Measurements from ENCODE around the gene ZNF138.

Gene ZNF138

DNA sequence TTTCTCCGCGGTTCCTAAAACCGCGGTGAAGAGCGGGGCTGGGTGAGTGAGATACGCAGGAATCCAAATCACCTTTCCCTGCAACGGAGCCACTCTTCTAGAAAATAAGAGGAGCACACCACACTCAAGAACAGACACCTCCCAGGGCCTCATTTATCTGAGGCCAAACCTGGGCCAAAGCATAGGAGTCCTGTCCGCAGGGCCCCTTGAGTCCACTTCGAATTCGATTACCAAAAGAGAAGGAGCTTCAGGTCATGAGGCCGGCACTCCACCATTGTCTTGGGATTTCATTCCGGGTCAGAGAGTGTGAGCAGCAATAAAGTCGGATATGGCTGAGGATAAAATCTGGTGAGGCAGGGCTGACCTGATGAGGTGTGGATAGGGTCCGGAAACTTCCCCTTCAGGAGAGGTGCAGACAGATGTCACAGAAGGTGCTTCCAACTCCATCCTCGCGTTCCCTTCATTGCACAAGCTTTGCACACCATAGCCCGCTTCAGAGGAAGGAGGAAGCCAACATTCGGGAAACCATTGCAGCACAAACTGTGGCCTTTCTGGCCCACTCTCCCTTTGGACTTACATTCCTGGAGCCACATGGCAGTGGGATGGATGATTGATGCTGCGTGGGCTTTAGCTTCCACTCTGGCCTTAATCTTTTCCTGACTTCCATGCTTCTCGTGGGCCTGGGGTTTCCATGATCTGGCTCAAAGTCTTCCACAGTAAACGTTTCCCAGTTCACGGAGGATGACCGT lies 81.6 kb downstream of the ZNF138 start:
- DNase-seq (ENCODE audit: low read depth), result no peak

DNA sequence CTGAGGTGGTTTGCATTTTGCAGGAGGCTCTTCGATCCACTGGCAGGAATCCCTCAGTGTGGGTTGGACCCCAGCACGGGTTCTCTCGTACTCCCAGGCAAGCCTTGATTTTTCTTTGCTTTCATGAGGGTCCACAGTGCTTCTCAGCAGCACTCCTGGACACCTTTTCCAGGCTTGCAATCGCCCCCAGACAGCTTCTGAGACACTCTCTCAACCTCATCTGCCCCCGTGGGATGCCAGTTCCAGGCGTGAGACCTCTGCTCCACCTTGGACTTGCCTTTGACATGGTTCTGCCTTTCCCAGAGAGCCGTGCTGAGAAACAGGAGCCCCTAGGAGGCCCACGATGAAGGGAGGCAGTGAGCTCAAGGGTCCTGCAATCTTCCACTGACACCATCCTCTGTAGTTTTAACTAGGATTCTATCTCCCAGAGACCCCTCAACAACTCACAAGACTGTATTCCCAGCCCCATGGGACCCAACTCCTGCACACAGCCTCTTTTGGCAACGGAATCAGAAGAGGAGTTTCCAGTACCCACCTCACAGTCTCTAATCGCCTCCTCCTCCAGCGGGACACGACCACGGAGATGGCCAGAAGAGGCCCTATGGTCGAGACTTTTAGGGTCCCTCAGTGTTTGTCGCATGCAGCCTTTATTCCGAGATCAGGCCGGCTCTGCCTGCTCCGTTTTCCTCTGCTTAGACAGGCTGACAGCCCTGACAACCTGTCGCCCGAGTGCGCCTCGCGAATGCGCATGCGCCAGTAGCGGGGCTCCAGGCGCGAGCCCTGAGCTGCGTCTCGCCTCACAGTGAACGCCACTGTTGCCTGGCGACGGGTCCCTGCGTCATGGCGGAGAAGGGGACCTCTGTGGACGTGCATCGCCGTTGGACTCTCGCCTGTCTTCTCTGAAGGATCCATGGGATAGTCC lies 82.8 kb downstream of the ZNF138 start:
- DNase-seq (ENCODE audit: low read depth), result peak; percentile 39

DNA sequence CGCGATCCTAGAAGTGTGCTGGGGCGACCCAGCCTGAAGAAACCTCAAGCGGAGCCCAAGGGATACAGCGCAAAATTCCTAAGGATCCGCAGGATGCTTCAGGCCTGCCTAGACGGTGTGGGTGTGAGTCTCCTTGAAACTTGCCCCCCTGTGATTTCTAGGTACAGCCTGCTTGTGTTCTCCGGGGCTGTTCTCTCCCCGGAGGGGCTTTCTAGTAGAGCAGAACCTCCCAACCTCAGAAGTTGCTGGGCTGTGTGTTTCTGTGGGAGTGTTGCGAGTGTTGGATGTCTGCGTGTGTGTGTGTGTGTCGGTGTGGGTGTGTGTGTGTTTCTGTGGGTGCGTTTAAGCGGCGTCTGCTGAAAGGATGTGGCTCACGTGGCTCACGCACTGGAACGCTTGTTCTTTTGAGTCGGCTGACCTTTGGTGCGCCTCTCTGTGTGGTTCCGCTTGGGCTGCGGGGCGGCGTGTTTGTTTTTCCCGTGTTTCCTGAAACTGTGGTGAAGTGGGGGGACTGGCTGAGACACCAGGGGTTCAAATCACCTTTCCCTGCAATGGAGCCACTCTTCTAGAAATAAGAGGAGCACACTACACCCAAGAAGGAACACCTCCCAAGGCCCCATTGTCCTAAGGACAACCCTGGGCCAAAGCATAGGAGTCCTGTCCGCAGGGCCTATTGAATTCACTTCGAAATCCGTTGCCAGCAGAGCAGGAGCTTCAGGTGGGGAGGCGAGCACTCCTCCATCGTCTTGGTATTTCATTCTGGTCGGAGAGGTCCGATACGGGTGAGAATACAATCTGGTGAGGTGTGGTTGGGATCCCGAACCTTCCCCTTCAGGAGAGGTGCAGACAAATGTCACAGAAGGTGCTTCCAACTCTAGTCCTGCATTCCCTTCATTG lies 83.7 kb downstream of the ZNF138 start:
- no peak for DNase-seq (ENCODE audit: low read depth)

DNA sequence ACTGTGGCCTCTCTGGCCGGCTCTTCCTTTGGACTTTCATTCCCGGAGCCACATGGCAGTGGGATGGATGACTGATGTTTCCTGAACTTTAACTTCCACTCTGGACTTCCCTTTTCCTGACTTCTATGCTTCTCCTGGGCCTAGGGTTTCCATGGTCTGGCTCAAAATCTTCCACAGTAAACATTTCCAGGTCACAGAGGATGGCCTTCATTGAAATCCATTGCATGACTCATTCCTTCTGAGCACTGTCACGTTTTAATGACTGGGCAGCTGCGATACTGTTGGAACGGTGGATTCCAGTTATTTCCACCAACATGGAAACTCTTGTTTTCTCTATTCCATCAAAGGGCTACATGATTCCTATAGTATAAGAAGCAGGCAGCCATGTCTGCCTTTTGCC lies 84.5 kb downstream of the ZNF138 start:
- no peak for DNase-seq (ENCODE audit: low read depth)

DNA sequence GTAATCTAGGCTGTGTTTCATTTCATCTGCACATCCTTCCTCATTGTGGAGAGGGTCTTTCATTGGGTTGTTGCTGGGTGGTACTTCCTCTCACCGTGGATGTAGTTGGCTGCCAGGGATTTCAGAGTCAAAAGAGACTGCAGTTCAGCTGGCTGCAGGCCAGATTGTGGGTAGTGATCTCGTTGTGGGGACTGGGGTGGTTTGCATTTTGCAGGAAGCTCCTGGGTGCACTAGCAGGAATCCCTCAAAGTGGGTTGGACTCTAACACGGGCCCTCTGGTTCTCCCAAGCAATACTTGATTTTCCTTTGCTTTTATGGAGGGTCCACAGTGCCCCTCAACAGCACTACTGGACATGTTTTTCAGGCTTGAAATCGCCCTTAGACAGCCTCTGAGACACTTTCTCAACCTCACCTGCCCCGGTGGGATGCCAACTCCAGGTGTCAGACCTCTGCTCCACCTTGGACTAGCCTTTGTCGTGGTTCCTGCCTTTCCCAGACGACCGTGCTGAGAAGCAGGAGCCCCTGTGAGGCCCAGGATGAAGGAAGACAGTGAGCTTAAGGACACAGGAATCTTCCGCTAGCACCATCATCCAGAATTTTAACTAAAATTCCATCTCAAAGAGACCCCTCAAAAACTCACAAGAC lies 85.0 kb downstream of the ZNF138 start:
- DNase-seq (ENCODE audit: low read depth), result no peak

DNA sequence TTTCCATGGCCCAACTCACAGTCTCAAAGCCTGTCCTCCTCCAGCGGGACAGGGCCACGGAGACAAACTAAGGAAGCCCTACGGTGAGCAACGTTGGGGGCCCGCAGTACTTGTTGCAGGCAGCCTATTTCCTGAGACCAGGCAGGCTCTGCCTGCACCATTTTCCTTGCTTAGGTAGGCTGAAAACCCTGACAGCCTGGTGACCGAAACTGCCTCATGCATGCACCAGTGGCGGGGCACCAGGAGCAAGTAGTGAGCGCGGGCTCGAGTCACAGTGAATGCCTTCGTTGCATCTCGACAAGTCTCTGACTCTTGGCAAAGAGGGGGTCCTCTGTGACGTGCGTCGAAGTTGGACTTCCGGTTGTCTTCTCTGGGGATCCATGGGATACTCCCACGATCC lies 85.6 kb downstream of the ZNF138 start:
- no peak for DNase-seq (ENCODE audit: low read depth)

DNA sequence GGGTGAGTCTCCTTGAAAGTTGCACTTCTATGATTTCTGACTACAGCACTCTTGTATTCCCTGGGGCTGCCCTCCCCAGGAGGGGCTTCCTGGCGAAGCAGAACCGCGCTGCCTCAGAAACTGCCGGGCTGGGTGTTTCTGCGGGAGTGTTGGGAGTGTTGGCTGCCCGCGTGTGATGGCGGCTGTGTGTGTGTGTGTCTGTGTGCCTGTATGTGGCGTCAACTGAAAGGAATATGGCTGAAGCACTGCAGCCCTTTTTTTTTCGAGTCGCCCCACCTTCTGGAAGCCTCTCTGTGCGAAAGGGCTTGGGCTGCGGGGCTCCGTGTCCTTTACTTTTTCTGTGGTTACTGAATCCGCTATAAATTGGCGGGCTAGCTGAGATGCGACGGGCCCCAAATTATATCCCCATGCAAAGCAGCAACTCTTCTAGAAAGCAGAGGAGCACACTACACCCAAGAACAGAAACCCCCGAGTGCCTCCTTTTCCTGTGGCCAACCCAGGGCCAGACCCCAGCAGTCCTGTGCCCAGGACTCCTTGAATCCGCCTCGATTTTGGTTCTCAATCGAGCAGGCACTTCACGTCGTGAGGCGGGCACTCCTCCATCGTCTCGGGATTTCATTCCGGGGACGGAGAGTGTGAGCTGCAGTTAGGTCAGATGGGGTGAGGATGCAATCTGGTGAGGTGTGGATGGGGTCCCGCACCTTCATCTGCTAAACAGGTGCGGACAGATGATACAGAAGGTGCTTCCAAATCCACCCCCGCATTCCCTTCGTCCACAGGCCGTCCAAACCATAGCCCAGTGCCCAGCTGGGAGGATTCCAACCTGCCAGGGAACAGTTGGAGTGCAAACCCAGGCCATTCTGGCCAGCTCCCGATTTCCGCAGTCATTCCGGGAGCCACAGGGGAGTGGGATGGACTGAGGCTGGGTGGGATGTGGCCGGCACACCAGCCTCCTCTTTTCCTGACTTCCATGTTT lies 86.4 kb downstream of the ZNF138 start:
- no peak for DNase-seq (ENCODE audit: low read depth)

DNA sequence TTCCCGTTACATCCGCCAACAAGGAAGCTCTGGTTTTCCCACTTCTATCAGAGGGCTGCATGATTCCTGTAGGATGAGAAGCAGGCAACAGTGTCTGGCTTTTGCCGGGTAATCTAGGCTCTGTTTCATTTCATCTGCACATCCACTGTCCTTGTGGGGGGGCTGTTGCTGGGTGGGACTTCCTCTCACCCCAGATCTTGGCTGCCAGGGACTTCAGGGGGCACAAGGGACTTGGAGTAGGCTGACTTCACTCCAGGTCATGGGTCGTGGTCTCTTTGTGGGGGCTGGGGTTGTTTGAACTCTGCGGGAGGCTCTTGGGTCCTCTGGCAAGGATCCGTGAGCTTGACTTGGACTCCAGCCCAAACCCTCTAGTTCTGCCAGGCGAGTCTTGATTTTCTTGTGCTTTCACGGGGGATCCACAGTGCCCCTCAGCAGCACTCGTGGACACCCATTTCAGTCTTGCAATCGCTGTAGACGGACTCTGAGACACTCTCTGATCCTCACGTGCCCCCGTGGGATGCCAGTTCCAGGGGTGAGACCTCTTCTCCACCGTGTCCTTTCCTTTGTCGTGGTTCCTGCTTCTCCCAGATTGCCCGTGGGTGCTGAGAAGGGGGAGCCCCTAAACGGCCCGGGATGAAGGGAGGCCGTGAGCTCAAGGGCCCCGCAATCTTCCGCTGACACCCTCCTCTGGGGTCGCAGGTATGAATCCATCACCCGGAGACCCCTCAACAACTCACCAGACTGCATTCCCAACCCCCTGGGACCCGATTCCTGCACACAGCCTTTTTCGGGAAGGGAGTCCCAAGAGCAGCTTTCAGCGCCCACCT lies 87.4 kb downstream of the ZNF138 start:
- no peak for DNase-seq (ENCODE audit: low read depth)

DNA sequence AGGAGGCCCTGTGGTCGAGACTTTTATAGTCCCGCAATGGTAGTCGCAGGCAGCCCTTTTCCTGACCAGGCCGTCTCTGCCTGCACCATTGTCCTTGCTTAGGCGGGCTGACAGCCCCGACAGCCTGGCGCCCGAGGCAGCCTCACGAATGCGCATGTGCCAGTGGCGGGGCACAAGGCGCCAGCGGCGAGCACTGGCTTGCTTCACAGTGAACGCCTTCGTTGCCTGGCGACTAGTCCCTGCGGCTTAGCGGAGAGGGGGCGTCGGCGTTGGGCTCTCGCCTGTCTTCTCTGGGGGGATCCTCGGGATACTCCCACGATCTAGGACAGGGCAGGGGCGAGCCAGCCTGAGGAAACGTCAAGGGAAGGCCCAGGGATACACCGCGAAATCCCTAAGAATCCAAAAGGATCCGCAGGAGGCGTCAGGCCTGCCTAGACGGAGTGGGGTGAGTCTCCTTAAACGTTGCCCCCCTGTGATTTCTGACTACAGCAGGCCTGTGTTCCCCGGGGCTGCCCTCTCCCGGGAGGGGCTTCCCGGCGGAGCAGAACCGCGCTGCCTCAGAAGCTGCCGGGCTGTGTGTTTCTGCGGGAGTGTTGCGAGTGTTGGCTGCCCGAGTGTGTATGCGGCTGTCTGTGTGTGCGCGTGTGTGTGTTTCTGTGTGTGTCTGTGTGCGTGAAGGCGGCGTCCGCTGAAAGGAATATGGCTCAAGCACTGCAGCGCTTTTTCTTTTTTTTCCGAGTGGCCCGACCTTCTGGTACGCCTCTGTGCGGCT lies 88.3 kb downstream of the ZNF138 start:
- DNase-seq (ENCODE audit: low read depth), result no peak
